ENCODE results near the gene PBXIP1.
A peak's percentile ranks its signal among the peaks of the same experiment; 100 is the strongest.

The PBXIP1 gene

DNA sequence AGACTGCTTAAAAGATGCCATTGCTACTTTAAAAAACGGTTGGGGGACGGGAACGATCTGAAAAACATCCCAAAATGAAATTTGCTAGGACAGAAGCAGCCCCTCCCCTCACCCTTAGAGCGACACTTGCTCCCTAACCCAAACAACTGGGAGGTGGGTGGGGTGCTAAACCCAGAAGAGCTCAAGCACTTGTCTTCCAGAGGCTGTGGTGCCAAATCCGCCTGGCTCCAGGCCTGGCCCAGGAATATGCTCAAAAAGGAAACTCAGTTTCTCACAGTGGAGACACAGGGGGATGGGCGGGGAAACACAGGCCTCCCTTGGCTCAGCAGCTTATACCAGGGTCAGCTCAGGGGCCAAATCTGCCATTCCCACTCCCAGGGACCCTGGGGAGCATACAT lies 644 bp upstream of the PBXIP1 start:
- DNase-seq = no peak

DNA sequence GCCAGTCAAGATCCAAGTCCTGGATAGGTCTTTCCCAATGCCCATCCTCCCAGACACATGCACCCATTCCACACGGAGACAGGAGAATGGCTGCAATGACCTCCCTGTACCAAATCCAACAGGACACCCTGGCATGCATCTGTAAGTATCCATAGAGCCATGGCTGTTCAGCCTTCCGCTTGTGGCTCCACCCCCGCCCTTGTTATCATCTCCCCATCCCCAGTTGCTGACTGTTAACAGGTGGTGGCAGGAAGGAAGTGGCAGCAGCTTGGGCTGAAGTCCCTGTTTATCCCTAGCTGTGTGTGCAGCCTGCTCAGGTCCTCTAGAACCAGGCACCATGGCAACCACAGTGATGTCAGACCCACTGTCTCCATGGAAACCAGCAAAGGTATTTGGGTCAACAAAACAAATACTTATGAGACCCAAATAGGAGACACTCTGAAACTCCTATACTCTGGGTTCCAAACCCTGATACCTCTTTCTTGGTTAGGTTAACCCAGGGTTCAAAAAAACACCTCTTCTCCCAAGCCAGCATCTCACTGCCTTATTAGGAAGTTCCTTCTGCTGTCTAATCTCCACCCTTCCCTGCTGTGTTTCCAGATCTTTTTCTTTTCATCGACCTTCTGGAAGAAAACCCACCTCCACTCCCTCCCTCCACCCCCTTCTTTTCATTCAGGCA lies 721 bp downstream of the PBXIP1 start:
- peak; percentile 59 for DNase-seq

DNA sequence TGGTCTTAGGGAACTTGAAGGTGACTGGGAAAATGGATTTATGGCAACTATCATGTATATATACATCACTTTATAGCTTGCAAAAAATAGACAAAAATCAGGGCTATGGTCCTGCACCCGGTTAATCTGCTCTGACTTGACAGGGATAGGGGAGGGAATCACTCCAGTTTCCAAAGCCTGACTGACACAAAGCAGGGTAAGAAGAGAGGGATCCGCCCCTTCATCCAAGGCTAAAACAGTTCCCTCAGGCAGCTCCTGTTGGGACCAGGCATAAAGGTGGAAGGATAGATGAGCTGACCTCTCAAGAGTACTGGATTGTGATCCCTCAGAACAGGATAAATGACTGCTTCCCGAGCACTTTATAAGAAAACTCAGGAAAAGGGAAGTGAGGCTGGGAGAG lies 1.4 kb downstream of the PBXIP1 start:
- DNase-seq = no peak

DNA sequence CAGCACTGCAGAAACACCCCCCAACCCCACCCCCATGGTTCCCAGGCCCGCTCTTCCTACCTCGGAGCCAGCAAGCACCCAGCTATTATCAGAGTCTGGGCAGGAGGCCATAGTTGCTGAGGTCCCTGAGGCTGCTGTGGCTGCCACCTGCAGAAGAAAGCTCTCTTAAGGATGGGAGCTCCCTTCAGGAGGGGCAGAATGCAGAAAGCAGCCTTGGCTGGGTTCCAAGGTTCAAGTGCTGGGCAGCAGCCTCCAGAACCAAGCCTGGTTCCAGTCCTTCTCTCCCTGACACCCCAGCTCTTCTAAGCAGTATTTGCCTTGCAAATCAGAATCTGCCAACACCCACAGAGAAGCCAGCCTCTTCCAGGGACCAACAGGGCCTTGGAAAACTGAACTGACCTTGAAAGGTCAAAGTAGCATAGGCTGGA lies 2.3 kb downstream of the PBXIP1 start:
- no peak for DNase-seq

DNA sequence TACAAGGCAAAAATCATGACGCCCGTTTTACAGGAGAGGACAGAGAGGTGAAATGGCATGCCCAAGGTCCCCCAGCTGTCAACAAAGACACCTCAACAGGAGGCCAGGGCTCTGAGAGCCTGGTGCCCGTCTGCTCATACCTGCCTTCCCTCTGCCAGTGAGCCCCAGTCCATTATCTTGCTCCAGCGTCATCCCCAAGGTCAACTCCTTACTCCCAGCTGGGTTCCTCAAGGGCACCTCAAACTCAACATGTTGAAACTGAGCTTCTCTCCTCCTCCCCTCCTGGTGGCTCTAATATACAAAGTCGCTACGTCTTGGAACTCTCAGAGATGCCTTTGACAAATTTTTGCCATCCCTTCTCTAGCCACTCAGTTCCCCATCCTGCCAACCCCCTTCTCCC lies 3.2 kb downstream of the PBXIP1 start:
- no peak for DNase-seq

DNA sequence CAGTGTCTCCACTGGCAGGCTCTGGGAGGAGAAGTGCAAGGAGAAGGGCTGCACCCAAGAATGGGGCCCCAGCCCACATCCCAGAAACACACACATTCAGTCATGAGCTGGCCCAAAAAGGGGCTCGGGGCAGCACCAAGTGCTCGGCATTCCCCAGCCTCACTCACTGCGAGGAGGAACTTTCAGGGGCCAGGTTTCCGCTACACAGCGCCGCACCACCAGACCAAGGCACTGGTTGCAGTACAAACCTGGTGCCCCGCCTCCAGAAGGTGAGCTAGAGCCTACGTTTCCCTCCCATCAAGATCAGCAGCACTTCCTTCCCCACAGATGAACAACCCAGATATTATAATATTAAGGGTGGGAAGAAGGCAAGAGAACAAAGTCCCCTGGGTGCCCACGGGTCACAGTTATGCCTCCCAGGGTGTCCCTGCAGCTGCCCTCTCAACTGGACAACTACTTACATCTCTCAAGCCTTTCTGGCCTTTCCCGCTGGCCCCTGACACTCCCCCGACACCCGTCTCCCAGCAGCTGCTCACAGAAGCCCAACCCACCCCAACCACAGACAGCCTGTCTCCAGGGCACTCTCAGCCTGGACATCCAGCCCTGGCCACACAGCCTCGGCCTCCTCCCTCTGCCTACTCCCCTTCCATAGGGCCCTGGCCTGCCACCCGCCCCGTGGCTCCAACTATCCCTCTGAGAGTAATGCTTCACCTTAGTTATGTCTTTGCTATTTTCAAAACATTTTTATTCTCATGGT lies 3.8 kb downstream of the PBXIP1 start:
- DNase-seq = no peak

DNA sequence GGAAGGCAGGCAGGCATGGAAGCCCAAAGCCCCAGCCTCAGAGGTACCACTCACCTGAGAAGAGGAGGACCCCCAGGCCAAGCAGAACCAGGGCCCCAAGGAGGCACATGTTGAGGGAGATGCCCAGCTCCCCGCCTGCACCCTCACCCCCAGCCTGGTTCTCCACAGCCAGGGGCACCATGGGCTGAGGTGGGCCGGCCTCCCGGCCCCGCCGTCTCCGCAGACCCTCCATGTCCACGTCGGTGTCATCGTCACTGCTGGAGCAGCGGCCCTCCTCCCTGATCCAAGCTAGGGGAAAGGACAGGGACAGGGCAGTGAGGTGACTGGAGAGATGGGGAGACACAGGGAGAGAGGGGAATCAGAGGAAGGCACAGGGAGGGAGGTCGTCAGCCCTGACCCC lies 7.8 kb downstream of the PBXIP1 start:
- DNase-seq = no peak

DNA sequence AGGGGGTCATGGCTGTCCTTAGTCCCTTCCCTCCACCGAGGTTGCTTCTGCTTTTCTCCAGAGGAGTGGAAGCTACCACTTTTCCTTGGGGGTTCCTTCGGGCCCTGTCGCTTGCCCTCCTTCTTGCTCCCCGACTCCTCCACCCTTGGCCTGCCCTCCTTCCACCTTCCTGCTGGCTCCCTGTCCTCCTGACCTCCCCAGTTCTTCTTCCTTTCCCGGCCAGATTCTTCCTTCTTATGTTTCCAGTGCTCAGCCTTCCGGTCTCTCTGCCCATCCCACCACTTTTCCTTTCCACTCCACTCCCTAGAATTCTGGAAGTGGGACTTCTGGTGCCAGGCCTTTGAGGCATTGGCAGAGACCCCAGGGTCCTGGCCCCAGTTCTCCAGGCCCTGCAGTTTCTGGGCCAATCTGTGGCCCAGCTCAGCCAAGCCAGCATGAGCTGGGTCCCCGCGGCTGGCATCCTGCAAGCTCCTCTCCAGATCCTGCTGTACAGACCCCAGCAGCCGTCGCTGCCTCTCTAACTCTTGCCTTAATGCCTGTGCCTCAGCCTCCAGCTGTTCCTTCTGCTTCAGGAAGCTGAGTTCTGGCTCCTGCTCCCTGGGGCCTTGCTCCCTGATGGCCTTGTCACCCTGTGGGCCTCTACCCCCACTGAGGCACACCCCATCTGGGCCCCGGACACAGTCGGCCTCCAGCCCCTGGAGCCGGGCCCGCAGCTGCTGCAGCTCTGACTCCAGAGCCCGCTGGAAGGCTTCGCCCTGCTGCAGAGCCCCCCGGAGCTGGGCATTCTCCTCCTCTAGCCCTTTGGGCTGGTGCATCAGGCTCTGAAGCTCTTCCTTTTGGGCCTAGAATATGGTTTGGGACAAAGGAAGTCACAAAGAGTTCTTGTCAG lies 9.7 kb downstream of the PBXIP1 start:
- no peak for DNase-seq

DNA sequence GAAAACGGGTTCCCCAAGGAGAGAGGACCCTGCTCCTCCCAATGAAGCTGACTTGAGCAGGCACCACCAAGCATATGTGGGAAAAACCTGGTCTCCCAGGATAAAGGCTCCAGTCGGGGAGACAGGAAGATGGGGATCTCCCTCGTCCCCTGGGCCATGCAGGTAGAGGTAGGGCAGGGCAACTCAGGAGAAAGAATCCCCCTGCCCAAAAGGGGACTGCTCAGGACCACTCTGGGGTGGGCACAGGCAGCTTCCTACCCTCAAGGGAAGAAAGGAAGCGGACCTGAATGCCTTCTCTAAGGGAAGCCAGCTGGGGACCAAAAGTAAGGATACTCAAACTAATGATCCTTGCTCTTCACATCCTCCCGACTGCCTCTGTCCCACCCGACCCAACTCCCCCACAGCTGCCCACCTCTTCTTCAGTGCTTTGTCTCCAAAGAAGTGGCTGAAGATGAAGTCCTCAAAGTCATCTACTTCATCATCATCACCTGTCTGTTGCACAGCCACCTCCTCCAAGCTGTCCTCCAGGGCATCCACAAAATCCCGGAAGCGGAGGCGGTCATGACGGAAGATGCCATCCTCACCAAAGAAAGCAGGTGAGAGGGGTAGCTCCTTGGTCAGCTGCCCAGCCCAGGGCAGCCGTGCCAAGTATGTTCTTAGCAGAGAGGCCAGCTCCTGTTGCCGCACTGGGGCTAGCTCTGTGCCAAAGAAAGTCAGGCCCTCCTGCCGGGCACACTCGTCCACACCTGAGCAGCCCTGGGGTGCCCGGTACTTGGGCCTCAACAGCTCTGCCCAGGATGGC lies 10.5 kb downstream of the PBXIP1 start:
- DNase-seq = no peak

DNA sequence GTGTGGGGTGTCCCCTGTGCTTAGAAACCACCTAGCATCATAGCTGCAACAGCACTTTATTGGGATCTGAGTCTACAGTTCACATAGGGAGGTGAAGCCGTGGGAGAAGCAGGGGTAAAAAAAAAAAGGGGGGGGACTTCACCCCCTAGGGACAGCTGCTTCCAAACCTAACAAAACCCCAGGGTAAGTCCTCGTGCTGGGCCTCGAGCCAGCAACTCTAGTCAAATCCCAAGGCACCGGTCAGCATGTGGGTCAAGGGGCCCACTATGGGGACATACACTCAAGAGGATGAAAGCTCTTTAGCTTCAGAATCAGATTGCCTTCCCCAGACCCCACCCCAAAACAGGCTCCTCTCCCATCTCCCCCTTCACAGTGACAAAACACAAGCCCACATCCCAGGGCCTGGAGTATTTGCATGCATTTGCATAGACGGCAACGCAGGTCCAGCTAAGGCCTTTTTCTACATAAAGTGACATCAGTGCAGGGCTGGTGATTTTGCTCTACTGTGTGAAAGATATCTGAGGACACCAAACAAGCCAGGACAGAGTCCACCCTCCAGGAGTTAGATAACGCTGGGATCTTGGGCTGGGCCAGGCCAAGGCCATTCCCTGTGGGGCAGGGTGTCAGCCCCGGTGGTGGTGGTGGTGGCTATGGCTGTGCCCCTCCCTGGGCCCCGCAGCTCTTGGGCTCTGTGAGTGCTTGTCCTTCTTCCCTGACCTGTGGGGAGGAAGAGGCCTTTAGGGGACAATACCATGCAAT lies 11.3 kb downstream of the PBXIP1 start:
- no peak for DNase-seq

DNA sequence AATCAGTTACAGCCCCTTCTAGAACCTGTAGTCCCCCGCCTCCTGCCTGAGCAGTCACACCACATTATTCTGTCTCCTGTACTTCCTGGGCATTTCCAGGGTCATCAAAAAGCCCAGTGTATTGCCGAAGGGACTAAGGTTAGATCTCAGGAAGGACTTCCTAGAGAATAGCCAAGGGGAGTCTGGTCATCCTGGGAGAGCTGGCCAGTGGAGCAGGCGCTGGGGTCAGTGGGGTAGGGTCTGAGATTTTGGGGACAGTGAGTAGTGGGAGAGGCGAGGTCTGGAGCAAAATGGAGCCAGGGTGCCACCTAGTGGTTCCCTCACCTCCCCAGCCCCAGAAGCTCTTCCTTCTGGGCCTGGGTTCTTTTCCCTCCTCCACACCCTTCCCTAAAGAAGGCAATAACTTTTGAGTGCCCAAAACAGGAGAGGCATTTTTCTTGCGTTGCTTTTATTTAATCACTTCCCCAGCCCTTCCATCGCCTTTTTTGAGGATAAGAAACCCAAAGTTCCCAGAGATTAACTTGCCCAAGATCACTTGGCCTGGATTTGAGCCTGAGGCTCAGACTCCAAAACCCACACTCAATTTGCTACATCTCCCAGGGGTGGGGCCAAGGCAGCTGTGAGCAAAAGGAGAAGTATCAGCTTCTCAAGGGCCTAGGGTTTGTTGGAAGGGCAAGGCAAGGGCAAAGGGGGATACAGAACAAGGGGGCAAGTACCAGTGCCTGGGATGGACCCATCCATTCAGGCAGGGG lies 12.1 kb downstream of the PBXIP1 start:
- peak; percentile 15 for DNase-seq

DNA sequence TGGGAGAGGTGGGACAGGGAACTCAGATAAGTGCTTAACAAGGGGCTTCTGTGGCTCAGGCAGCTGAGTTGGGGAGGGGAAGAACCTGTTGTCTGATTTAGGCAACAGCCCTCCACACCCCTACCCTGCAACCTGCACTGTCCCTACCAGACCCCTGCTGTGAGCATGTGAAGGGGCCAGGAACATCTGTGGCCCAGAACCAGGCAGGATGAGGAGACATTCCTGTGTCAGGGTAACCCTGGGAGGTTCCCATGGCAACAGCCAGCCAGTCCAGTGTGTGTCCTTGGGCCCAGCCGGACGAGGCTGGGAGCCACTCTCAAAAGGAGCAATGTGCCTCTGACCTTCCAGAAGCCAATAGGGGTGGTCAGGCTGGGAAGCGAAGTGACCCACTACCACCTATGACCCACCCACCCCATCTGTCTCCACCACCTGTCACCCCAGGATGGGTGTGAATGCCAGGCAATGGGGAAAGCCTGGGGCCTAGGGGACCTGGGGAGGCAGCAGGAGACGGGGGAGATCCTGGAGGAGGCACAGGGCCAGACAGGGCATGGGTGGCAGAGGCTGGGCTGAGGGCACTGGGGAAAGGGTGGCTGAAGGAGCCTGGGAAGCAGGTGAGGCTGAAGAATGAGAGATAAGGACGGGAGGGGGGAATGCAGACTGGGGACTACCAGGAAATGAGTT lies 14.4 kb downstream of the PBXIP1 start:
- DNase-seq = no peak

DNA sequence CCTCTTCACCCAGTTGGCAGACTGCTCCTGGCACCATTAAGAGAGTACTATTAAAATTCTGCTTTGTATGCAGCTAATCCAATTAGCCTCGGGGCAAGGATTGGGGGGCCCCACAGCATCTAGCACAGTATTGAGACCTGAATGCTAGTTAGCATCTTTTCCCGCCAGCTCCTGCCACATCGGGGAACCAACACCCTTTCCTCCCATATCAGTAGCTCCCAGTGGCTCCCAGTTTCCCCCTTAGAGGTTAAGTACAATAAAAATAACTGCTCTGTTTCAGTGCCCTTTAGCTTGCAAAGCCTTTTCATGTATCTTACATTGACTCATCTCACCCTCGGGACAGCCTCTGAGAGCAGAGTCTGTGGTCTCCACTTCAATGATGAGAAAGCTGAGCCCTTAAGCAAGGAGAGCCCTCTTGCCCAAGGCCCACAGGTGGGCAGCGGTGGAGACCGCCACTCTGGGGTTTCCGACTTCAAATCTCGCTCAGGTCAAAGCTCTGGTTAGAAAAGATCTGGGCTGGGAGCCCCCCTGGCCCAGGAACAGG lies 15.2 kb downstream of the PBXIP1 start:
- no peak for DNase-seq

DNA sequence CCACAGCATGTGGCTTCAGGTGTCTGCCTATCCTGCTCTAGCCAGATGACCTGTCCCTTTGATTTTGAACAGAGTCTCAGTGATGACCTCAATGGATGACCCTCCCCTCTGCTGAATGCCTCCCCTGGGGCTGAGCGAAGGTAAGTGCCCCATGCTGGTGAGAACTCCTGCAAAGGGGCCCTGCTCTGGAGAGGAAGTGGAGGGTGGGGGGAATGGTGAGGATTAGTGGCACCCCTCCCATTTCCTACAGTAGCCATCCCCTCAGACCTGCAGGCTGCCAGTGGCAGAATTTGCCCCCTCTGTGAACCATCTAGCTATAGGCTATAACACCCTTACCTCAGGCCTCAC lies 15.7 kb downstream of the PBXIP1 start:
- no peak for DNase-seq

DNA sequence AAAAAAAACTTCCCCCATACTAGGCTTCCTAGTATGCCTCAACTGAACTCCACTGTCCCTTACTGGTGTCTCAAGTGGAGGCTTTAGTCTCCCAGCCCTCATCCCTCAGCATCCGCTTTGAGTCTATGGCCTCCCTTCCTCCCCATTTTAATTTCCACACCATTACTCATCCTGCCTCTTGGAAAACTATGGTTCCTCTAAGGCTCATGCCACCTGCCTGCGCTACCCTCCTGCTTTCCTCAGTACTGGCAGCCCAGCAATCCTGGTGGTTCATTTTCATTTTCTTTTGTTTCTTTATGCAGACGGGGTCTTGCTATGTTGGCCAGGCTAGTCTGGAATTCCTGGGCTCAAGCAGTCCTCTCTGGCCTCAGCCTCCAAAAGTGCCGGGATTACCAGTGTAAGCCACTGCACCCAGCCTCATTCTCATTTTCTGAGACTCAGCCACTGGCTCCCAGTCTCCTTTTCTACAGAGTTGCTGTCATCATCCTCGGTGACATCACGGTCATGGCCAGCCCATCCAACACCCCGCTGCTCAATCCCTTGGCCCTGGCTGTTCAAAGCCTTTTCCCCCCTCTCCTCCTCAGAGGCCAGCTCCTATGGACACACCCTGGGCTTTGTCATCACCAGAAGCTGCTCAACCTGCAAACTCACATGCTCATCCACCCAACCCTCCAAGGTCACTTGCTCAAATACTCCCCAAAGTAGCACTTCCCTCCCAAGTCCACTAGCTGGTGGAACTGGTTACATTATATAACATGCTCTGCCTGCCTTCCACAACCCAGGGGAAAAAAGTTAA lies 17.1 kb downstream of the PBXIP1 start:
- no peak for DNase-seq

DNA sequence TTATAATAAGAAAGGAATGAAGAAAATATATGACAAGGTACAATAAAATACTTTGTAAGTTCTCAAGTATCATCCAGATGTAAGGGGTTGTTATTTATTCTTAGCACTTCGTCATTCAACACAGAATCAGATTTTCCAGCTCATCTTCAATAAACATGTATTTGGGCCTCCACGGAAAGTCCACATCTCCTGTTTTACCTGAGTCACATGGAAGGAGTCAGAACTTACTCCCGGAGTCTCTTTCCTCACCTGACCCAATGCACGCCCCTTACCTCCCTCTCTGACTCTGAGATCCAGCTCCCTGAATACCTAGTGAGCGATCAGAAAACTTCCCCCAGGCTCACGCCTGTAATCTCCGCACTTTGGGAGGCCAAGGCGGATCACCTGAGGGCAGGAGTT lies 17.9 kb downstream of the PBXIP1 start:
- no peak for DNase-seq

DNA sequence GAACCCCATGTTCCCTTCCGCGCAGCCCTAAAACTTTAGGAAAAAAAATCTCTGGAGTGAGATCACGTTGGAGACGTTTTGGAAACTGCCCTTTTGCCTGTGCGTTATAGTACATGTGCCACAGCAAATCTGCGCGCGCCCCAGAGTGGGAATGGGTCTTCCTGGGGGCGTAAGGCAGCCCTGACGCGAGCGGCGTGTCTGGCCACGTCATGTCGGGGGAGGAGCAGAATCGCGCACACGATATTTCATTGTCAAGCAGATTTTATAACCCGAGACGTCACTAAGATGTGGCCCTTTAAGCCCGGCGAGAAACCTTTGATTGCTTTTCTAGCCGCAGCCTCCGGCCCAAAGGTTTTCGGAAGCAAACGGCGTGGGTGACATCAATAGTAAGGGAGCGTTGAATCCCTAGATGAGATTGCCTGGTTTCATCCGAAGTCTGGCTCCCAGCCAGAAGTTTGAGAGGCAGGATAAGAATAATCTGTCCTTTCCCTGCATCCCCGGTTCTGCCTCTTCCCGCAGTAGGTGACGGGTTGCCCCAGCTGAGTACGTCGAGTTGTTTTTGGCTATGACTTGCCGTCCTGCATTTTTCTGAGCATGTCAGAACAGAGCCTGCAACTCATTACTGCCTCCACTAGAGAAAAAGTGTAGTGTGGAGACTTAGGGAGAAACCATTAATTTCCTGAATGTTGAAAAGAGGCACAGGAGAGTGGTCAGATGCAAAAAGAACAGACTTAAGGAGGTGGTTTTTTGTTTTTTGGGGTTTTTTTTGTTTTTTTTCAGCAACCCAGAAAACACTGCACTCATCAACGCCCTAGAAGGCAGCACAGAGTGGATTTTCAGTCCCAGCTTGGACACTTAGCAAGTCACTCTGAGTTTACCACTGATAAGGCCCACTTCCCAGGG lies 18.6 kb downstream of the PBXIP1 start:
- peak; percentile 95 for DNase-seq

DNA sequence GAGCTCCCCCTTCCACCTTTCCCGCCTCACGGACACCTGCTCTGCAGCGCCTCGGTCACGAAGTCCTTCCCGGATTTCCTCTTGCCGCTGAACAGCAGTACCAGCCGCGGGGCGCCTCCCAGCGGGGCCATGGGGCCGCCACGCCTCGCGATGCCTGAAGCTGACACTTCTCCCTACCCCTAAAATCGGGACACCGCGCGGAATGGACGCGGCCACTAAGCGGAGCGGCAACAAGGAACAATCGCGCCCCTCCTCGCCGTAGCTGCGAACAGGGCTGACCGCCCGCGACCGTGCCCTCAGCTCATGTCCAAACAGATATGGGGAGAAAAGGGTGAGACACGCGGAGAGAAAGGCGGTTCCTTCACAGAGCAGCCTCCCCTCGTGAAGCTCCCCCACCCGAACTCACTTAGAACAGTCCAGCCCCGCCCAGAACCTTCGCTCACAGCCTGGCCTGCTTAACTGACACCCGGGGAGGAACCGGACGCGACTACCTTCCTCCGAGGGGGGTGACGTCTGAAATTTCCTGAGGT lies 19.3 kb downstream of the PBXIP1 start, which contains the start of gene PMVK:
Gene PMVK (minus strand): TSS at position 165 of the 530 bp plus-strand sequence. CDS start 34 bp downstream, at position 131.
- peak; percentile 97 for DNase-seq

Data from fibroblast of skin of right quadriceps (primary cell).